GM15510 (cell line): Measurements from ENCODE around the gene CRADD.

Source experiments
- POLR2A ChIP-seq: IDR thresholded peaks from 3 replicates; pipeline ENCODE4 v1.6.1; 2011; ENCODE audit warnings: borderline replicate concordance; ENCODE audit not compliant: insufficient read length; ENCODE audit errors: extremely low read depth

CRADD gene

DNA sequence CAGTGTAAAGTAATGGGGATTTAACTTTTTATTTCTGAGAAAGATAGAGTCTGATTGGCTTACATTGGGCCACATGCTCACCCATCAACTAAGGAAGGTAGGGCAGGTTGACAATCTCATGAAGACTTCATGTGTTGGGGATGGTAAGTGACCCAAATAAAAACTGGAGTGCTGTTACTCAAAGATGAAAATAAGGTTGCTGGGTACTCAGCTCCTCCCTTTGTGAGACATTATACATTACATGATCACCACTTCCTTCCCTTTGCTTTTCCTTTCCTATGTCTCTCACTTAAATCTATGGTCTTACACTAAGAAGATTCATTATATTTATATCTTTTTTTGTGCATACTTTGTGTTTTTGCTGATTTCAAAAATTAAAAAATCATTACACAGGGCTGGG, 247.2 kb downstream of the CRADD start:
- TF ChIP-seq POLR2A = no peak

DNA sequence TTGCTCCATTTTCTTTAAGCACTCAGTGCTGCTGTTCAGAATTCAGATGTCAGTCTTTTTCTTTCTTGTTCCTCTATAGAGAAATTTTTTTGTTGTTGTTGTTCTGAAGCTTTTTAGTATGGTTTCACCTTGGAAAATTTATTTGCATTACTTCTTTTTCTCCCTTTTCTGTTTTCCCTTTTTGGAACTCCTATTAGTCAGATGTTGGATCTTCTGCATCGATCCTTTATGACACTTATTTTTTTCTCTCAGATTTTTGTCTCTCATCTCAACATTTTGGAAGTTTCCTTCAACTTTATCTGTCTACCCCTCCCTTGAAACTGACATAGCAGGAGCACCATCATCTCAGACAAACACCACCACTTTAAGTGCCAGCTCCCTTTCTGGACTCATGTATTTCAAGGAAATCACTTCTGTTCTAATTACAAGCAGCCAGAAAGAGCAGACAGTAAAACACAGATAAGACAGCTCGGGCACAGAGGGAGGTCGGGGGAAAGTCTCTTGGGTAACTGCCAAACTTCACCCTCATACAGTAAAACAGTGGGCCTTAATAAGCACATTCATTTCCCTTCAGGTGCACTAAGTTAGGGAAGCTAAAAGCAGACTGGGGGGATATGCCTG, 248.5 kb downstream of the CRADD start:
- no peak for TF ChIP-seq POLR2A

DNA sequence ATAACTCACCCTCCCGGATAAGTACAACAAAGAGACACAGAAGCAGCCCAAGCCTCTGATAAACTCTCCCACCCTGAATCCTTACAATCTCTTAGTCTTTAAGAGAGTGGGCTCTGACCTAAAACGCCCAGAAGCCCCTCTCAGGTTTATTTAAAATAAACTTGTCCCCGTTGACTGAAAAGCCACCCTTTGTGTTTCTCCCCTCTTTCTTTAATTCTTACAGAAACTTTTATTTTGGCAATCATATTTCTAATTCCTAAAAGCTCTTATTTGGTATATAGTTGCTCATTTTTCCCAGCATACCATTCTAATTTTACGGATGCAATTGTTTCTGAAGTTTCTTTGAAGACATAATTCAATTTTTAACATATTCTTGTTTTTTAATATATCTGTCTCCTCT, 249.1 kb downstream of the CRADD start:
- no peak for TF ChIP-seq POLR2A

DNA sequence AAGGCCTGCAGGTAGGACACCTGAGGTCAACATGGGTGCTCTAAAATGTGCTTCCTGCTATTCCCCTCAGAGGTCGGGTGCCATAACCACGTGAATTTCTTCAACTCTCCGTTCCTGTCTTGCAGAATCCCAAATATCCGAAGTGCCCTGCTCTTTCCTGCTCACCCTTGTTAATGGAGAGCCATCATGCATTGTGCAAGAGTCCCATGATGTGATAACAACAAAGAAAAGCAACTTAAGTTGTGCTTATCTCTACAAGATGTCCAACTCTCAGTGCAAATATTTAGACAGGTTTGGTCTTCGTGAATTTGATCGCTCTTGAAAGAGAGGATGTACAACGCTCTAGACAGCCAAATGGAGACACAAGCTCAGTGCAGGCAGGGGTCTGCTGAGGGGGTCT, 260.6 kb downstream of the CRADD start:
- TF ChIP-seq POLR2A = no peak

DNA sequence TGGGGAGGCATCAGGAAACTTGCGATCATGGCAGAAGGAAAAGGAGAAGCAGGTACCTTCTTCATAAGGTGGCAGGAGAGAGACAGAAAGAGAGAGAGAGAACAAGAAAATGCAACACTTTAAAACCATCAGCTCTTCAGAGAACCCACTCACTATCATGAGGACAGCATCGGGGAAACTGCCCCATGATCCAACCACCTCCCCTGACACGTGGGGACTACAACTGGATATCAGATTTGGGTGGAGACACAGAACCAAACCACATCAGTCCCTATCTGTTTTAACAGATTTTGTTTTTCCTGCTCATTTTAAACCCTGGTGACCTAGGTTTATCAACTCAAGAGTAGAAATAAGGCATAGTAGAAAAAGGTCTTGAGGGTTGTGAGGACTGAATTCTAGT, 261.1 kb downstream of the CRADD start:
- no peak for TF ChIP-seq POLR2A

DNA sequence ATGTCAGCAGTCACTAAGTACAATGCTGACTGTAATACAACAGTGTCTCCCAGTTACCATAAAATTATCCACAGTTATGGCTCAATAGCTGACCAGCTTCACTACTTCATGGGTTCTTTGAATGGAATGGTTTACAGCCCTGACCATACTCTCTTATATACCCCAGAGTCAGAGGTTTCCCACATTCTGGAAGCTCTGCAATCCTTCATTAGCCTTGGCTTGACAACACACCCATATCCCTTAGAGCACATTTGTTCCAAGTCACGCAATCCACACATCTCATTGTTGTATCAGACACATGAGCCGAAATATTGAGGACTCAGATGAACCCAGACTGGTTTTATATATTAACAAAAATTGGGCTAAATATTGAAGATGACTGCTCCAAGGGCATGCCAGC, 261.8 kb downstream of the CRADD start:
- TF ChIP-seq POLR2A = no peak

DNA sequence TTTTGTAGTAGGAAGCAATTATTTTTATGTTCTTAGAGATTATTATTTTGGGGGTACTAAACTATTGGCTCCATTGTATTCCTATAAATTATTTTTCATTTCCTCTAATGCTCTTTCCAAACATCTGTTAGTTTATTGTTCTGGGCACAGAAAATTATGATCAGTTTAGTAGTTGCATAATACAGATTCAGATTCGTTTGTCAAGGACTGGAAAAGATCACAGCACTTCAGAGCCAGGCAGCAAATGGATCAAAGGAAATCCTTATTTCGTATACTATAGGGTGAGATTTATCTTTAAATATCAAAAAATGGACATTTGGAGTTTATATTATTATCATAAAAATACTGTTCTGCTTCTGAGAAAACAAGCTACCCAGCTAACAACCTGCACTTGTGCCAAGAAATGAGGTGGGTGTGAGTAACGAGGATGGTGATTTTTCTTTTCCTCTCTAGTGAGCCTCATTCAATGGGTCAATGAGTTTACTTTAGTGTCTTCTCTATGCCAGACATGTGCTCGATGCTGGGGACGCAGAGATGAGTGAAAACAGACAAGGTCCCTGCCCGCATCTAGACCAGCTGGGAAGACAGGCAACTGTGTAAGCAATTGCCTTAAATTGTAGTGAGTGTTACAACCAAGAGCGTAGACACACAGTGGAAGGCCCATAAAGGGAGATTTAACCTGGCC, 262.6 kb downstream of the CRADD start:
- no peak for TF ChIP-seq POLR2A

DNA sequence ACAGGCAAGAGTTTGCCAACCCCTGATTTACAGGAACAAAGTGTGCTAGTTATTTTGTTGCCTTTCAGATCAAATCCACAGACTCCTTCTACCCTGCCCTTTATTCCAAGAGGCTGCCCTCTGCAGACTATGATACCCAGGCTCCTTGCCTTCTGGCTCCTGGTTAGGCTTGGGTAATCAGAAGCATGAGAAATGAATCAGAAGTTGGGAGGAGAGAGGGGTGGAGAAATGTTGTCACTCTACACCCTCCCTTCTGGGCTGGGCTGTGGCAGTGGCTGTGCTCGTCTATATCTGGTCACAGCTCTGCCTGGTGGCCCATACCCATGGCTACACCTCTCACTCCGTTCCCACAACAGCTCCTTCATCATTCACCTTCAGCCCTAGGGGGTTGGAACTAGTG, 266.6 kb downstream of the CRADD start:
- no peak for TF ChIP-seq POLR2A

DNA sequence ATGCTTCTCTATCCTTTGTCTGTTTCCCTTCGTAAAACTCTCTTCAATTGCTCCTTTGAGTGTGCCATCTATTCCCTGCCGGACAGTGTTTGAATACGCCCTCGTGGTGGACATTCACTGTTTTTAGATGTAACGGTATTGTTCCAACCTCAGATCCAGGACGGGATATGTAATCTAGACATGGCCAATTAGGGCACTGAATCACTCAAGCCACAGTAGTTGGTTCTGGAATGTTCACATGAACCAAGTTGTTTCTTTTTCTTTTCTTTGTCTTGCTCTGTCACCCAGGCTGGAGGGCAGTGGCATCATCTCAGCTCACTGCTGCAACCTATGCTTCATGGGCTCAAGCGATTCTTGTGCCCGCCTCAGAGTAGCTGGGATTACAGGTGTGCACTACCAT, 267.0 kb downstream of the CRADD start:
- TF ChIP-seq POLR2A = no peak
